HEK293T (cell line): ENCODE results near the gene TPD52L2.

Source experiments
- BHLHE40 ChIP-seq: fragments of 450-650 bp; IDR thresholded peaks from 2 replicates; pipeline ENCODE4 v1.6.1; 2016; ENCODE audit warnings: mild to moderate bottlenecking, moderate library complexity, borderline replicate concordance
- ELF4 ChIP-seq: fragments of 450-650 bp; IDR thresholded peaks from 2 replicates; pipeline ENCODE4 v1.6.1; 2017; ENCODE audit warnings: antibody characterized with exemption
- FOXM1 ChIP-seq: fragments of 450-650 bp; IDR thresholded peaks from 2 replicates; pipeline ENCODE4 v1.6.1; 2017; ENCODE audit warnings: mild to moderate bottlenecking, borderline replicate concordance
- L3MBTL2 ChIP-seq: fragments of 450-650 bp; conservative IDR thresholded peaks from 2 replicates; pipeline ENCODE4 v1.6.1; 2016; ENCODE audit warnings: mild to moderate bottlenecking
- LEF1 ChIP-seq: fragments of 450-650 bp; IDR thresholded peaks from 2 replicates; pipeline ENCODE4 v1.6.1; 2017; ENCODE audit warnings: mild to moderate bottlenecking, borderline replicate concordance
- SP1 ChIP-seq: fragments of 450-650 bp; IDR thresholded peaks from 2 replicates; pipeline ENCODE4 v1.6.1; 2017

GRCh38 chr20:63935447-63935846 is 70.4 kb downstream of the TPD52L2 start:
- TF ChIP-seq FOXM1, result no peak
- no peak for TF ChIP-seq ELF4
- TF ChIP-seq L3MBTL2, result no peak
- no peak for TF ChIP-seq SP1
- TF ChIP-seq LEF1, result no peak
- TF ChIP-seq BHLHE40, result no peak
